Fibroblast of the conjunctiva (primary cell): ENCODE results near the gene AGO1.
A peak's percentile ranks its signal among the peaks of the same experiment; 100 is the strongest.
"Not testable (repeated sequence)": the region's sequence is repeated elsewhere in the genome, so short reads cannot be mapped to it uniquely, and the experiment has no call there.

Source experiments
- DNase-seq: peaks from one replicate; pipeline ENCODE4 v3.0.0-alpha.2; 2010; ENCODE audit warnings: low read depth

AGO1 gene

GRCh38 chr1:35869245-35869950 is 13.6 kb upstream of the AGO1 start:
- not testable (repeated sequence) for DNase-seq

- no peak for DNase-seq
Measured at GRCh38 chr1:35870651-35871309, 12.2 kb upstream of the AGO1 start.

GRCh38 chr1:35873243-35873750 is 9.7 kb upstream of the AGO1 start:
- no peak for DNase-seq

- not testable (repeated sequence) for DNase-seq
Measured at GRCh38 chr1:35874115-35874514, 8.9 kb upstream of the AGO1 start.

GRCh38 chr1:35876988-35877387 is 6.0 kb upstream of the AGO1 start:
- no peak for DNase-seq

- DNase-seq: no peak
Measured at GRCh38 chr1:35881850-35882273, 1.1 kb upstream of the AGO1 start.

GRCh38 chr1:35882586-35882944 is 444 bp upstream of the AGO1 start:
- DNase-seq: no peak

GRCh38 chr1:35883635-35884101 is 659 bp downstream of the AGO1 start:
- peak; percentile 4 for DNase-seq

GRCh38 chr1:35884934-35885333 is 1.9 kb downstream of the AGO1 start:
- DNase-seq: no peak

GRCh38 chr1:35885961-35886558 is 3.1 kb downstream of the AGO1 start:
- DNase-seq: no peak

- no peak for DNase-seq
Measured at GRCh38 chr1:35886577-35887431, 3.8 kb downstream of the AGO1 start.

- no peak for DNase-seq
Measured at GRCh38 chr1:35887508-35887907, 4.5 kb downstream of the AGO1 start.

GRCh38 chr1:35888255-35888654 is 5.2 kb downstream of the AGO1 start:
- DNase-seq: no peak

- DNase-seq: not testable (repeated sequence)
Measured at GRCh38 chr1:35888981-35889380, 6.0 kb downstream of the AGO1 start.

GRCh38 chr1:35893051-35893879 is 10.3 kb downstream of the AGO1 start:
- no peak for DNase-seq

- no peak for DNase-seq
Measured at GRCh38 chr1:35894183-35894582, 11.2 kb downstream of the AGO1 start.

GRCh38 chr1:35894656-35895055 is 11.6 kb downstream of the AGO1 start:
- no peak for DNase-seq

GRCh38 chr1:35899941-35900340 is 16.9 kb downstream of the AGO1 start:
- DNase-seq: no peak

- DNase-seq: no peak
Measured at GRCh38 chr1:35901235-35901634, 18.2 kb downstream of the AGO1 start.

- DNase-seq: no peak
Measured at GRCh38 chr1:35902671-35903070, 19.7 kb downstream of the AGO1 start.

- DNase-seq: no peak
Measured at GRCh38 chr1:35914717-35915116, 31.7 kb downstream of the AGO1 start.
